Stimulated activated CD4-positive, alpha-beta T cell treated with anti-CD3 and anti-CD28 coated beads, Interleukin-4, amount 100 ng/mL, for 24 hours (primary cell): Measurements from ENCODE around the gene GREB1.

Source experiments
- DNase-seq: peaks from one replicate; pipeline ENCODE4 v3.0.0-alpha.2; 2020

Gene GREB1

DNA sequence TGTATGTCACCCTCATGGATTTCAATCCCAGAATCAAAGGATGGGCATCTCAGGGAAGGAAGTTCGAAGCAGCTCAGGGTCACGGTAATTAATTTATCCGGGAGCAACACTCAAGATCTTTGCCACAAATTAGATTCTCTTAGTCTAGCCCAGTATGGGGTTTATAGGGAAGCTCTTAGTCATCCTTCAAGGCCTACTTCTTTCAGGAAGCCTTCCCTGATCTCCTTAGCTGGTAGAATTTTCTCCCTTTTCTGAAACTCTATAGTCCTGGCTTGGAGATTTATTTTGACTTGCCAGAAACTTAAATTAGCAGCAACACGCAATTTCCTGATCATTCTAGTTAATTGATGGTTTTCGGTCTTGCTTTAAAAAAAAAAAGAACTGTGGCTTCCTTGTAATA, 20.5 kb upstream of the GREB1 start:
- DNase-seq = no peak

DNA sequence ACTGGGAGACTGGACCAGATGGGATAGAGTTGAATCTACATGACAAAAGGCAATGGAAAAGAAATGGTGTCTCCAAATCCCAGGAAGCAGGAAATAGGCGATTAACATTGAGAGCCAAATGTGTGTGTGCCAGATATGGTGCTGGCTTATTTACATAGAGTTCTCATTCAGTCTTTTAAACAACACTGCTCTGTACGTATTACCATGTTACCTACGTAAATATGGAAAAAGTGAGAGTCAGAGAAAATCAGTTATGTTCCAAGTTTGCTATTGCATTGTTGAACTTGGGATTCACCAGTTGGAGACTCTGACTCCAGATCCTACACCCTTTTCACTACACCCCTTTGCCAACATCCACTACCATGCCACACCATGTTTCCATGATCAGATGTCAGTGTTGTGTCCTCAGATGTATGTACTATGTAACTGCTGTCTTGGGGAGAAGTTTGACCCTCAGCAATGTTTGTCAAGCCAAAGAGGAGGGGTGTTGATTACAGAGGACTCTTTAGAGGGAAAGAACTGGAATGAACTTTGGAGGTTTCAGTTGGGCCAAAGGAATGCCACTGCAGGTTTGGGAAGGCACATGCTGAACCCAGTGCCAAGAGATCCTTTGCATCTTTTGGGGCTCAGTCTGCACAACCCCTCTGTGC, 19.6 kb upstream of the GREB1 start:
- no peak for DNase-seq

DNA sequence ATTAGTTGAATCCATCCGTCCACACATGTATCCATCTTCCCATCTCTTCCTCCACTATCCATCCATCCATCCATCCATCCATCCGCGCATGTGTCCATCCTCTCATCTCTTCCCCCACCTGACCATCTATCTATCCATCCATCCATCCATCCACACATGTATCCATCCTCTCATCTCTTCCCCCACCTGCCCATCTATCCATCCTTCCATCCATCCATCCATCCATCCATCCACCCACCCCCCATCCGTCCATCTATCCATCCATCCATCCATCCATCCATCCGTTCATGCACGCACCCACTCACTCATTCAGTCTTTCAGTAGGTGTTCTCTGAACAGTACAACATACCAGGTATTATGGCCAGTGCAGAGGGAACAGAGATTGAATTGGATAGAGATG, 18.9 kb upstream of the GREB1 start:
- no peak for DNase-seq

DNA sequence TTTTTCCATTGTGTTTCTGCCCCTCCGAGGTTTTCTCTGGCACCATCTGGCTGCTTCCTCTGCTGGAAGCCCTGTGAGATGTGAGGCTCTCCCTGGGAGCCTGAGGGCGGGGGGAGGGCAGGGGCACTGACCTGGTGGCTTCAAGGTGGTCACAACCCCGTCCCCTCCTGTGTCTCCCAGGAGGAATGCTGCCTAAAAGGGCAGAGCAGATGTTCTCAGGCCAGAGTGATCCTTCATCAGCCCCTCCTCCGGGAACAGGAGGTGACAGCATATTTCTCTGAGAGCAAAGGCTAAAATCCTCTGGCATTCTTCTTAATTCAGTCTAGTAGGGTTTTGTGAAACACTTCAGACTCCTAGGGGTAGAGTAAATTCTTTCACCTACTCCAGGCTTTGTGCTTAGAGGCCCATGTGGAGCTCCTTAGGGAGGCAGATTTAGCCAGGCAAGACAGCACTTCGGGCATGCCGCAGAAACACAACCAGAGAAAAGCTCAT, 18.3 kb upstream of the GREB1 start:
- no peak for DNase-seq

DNA sequence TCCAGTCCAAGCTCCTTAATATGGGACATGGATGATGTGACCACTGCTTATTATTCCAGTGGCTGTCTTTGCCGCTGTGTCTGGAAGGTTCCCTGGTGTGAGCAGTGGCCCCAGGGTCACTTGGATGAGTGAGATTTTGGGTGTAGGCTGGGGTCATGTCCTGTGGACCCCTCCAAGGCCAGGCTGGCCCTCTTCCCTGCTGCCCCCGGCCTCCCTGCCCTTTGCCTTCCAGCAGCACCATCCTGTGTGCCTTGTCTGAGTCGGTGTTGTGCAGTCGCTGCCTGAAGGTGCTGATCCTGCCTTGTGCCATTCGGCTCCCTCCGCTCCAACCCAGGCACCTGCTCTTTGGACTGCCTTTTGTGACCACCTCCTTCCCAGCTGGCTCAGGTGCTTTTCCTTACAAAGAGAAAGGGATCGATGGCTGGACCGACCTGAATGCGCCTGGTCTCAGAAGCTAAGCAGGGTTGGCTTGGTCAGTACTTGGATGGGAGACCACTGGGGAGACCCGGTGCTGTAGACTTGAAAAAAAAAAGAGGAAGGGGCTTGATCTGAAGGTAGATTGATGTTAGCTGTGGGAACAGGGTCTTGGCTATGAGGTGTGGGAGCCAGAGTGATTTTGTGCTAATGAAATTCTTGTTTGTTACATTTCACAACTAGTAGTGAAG, 16.7 kb upstream of the GREB1 start:
- no peak for DNase-seq

DNA sequence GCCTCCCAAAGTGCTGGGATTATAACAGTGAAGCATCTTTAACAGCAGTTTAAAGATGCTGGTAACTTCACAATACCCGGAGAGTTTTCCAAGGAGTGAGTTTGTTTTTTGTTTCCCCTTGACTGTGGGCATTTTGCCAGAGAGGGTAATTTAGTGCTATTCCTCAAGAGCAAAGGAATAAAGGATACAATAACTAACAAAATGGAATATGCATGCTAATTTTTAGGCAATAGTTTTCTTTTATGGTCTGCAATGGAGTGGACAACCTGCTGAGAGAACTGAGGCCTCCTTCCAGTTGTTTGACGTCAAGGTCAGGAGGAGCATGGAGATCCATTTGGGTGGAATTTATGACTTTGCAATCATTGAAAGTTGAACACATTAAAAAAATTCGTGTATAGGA, 15.9 kb upstream of the GREB1 start:
- no peak for DNase-seq

DNA sequence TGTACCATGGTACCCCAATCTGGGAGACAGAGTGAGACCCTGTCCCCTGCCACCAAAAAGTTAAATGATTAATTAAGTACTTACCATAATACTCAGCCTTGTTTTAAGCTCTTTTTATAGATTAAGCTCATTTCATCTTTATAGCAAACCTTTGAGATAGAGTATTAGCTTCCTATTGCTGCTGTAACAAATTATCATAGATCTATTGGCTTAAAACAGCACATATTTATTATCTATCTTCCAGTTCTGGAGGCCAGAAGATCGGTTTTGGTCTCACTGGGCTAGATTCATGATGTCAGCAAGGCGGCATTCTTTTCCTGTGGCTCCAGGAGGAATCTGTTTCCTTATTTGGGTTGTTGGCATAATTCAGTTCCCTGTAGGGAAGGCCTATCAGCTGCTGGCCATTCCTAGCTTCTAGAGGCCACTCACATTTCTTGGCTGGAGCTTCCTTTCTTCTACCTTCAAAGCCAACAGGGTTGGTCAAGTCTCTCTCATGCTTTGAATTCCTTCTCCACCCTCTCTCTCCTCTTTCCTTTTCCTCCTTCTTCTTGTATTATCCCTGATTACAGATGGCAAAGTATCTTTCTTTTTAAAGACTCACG, 13.7 kb upstream of the GREB1 start:
- DNase-seq = no peak

DNA sequence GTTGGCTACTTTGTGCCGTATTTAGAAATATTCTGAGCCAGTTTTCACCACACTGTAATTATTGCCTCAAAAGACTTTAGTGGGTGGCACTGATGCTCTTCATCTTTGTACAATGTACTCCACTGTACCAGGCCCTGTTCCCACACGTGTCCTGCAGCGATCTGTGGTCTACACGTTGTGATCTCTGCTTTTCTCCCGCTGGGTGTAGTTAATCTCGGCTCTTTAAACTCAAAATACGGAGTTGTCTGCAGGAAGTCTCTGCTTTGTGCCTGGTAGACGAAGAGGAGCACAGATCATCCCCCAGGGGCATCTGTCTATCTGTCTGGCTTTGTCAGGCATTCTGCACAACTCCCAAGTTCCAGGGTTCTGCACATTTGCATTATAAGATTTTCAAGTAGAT, 12.1 kb upstream of the GREB1 start:
- DNase-seq = no peak

DNA sequence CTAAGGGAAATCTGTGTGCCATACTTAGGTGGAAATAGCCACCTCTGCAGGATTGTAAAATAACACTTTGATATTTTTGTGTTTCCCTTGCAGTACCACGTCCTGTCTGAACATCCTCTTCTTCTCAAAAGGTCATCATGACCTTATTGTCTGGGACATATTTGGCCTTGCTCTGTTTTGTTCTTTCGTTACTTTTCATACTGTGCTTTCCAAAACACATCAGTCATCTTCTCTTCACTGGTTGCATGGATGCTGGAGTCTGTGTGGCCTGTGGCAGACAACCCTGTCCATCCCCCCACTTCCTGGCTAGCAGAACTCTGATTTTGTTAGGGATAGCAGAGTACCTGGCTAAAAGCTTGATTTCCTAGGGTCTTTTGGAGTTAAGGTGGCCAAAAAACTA, 9.4 kb upstream of the GREB1 start:
- no peak for DNase-seq

DNA sequence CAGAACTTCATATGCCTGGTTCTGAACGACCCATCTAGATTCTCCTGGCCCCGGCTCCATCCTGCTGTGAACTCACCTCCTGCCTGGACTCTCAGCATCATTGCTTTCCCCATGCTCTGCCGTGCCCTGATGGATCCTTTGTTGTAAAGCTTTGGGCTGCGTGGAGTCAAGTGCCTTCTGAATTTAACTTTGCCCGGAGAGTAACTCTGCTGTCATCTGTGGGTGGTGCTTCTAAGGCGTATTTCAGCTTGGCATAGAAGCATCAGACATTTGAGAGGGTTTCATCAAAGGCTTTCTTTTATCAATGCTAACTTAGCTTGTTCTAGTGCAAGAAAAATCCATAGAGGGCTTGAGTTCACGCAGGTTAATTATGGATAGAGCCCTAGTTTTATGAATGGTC, 8.1 kb upstream of the GREB1 start:
- DNase-seq = no peak

DNA sequence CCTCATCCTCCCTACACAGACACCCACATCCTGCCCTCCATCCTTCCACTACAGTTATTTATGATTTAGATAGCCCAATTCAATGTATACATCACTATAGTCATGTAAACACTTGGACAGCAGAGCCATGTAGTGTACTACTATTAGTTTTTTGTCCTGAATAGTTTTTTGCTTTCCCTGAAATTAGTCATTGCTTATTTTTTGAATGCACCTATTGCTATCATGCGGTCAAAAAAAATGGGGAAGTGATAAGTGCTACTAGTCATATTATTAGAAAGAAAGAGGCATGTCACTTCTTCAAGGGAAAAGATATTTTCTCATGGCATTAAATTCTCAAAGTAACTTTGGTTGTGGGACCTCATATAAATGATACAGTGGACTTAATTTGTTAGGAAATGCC, 6.8 kb upstream of the GREB1 start:
- no peak for DNase-seq

DNA sequence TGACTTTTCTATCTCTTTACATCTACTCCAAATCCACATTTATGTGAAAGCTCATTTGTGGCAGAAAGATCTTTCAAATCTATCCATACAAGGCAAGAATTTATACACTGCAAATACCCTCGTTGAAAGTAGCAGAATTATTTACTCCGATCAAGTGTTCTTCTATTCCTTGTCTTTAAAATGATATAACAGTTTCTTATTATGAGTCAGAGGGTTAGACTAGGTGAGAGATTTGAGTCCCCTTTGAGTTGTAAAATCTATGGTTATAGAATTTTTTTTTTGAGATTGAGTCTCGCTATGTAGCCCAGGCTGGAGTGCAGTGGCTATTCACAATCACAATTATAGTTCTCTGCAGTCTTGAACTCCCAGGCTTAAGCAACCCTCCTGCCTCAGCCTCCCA, 5.6 kb upstream of the GREB1 start:
- no peak for DNase-seq

DNA sequence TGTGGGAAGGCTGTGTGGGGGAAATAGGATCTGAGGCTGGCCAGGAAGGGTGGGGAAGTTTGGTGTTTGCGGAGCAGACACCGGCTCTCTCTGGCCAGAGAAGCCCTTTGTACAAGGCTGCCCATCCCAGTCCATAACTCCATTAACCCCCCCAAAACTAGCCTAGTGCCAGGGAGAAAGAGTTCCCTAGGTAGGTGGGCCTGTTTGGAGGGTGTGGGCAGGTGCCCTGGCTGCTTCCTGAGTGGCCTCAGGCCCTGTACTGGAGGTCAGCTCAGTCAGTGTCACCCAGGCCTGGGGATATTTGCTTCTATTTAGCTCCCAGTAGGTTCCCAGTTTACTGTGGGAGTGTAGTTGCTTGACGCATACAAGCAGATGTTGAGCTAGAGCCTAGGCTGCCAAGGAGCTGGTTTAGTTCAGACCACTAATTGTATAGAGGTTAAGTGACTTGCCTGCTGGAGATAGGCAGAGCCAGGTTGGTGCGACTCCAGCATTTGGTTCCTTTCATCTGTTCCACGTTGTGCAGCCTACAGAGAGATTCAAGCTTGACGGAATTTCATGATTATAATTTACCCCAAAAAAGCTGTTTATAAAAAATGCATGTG, 2.9 kb upstream of the GREB1 start:
- DNase-seq = no peak

DNA sequence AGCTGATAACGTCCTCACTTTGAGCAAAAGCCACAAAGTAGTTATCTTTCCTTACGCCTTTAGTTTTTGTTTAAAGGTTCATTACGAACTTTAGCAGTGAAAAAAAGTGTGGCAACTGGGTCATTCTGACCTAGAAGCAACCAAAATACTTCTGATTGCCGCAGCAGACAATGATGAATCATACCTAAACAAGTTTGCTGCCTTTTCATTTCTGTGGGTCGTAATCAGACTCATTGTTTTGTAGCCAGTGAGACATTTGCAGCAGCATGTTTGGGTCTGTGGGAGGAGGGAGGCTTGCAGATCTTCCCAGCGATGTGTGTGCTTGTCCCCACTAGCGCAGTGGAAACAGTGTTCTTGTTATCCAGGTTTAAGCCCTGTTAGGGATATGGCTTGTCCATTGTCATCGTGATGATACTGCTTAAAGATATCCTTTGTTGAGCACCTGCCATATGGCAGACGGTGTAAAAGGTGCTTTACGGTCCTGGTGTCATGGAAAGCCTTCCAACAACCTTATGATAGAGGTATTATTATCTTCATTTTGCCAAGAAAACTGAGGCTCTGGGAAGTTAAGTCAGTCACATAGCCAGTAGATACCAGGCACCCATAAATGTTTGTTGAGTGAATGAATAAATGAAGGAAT, 1.3 kb upstream of the GREB1 start:
- DNase-seq = no peak

DNA sequence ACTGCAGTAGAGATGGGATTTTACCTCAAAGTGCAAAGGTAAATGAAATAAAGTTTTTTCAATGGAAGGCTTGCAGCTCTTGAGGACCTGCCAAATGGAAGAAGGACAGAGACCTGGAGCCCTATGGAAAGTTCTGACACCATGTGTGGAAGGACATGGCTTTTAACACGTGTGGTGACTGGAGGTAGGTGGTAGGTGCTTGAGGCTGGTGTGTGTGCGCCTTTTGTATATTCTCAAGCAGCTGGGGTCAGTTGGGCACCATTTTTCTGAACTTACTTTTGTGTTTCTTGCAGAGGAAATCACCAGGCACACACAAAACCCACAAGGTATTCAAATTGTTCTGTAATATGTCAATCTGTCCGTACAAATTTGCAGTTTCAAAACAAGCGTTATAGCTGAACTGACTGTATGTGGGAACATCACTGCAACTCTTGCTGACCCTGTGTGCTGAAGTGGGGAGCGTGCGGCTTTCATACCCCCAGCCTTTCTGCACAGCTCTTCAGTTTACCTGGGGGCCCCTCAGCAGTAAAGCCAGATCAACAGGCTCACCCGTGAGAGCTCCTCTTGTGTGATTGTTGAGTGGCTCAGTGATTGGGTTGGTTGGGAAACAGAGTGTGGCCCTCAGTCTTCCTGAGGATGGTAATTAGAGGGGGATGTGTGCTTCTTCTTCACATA, 363 bp downstream of the GREB1 start:
- no peak for DNase-seq

DNA sequence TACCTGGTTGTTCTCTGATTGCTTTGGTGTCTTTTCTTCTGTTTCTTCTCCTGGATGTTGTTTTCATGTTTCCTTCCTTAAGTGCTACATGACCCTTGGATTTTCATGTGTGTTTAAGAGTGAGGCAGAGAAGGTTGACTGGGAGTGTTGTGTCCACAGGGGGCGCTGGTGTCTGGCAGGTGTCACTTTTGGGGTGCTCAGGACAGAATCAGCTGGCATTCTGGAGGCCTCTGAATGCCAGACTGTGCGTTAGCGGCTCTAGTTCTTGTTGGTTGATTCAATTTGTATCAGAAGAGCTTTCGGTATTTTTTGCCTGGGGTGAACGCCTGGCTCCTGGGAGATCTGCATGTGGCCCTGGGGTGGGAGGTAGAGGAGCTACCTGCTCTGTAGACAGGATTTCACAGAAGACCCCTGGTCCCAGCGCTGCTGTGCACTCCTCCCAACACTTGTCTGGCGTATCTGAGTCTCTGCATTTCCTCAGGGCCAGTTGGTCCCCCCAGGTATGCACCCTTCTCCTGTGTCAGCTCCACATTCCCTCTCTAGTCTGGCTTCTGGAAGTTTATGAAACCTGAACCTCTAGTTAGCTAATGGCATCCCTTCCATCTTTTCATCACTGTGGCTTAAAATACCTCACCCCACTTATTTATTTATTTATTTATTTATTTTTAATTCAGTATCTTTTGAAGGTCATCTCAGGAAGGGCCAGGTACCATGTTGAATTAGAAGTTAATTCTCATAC, 1.1 kb downstream of the GREB1 start:
- DNase-seq = no peak

DNA sequence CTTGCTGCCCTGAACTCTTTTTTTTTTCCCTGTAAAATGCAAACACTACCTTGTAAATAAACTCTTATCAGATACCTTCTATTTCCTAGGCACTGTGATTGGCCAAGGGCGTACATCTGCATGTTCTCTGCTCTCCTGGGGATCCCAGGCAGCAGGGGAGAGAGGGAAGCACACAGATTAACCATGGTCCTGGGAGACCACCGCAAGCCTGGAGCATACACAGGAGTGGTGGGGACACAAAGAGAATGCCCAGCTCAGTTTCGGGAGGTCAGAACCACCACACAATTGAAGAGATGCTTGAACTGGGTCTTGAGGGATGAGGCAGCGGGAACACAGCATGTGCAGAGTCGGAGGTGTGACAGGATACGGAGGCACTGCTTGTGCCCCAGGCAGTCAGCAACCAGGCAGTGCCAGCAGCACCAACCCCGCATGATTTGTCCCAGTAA, 2.1 kb downstream of the GREB1 start:
- DNase-seq = no peak

DNA sequence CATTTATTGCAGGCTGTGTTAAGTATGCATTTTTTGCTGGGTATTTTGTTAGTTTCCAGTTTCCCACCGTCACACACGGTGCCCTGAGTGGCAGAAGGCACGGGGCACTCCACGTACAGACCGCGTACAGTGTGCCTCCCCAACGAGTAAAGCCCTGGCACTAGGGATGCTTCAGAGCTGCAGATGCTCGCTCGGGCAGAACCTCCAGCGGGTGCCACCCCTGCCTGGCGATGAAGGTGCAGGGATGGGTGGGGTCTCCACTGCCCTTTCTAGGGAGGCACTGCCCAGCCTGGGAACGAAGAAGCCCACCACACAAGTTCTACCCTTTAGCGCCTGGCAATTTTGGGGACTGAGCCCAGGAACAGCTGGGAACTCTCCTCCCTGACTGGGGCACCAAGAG, 4.1 kb downstream of the GREB1 start:
- no peak for DNase-seq

DNA sequence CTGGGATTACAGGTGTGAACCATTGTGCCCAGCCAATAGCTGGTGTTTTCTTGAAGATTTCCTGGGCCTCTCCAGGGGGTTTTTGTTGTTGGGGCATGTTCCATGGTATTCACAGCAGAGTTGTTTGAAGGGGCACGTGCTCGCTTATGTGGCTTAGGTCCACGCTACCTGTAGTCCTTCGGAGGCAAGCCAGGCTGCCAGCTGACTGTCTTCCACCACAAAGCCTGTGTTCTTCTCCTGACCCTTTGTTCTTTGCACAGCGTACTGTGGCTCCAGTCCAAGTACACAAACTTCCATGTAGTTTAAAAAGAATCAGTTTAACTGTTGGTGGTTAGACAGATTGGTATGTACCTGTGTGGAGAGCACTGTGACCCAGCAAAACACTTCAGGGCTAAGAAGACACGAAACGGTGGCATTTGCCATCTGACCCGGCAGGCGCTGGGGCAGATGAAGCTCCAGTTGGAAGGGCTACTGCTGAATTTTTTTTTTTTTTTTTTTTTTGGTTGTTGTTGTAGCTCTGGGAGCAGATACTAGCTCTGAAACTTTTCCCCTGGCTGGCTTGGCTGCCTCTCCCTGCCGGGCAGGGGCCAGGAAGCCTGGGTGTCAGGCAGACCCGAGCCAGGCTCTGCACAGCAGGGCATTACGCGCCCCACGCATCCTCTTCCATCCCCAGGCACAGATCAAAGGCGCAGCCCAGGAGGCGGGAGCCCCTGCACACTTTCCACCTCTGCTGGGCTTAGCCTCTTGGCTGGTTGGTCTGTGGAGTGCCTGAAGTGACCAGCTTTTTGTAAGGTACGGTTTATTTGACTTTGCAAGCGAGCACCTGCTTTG, 5.7 kb downstream of the GREB1 start:
- no peak for DNase-seq

DNA sequence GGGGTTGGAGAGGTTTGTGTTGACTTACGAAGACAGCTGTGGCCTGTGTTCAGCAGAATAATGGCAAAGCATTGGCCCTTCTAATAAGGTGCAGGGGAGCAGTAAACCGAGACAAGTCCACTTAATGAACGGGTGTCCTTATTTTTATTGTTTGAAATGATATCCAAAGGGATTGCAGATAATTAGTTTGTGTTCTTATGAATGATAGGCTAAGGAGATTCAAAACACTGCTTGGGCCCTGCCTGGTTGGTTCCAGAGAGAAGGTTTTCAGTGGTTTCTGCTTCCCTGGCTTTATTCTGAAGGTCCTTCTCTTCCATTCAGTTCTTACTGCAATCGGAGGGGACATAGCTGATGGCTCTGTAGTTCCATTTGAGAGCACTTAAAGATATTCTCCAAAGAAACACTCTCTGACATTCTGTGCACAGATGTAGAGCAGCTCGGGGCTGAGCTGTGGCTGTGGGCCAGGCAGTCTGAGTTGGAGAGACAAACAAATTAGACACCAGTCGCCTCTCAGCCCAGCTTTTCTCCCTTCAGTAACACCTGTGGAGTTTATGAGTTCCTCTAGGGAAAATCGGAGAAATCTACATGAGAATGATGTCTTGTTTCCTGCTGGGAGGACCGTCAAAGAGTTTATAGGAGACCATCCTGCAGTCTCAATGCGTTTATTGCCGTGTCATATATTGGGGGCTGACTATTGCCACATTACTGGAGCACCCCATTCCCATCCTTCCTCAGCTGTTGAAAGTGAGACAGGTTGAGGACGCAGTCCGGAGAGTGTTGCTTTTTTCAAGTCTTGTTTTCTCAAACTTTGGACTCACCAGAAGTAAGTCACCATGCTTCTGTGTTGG, 6.5 kb downstream of the GREB1 start:
- DNase-seq = no peak
